AG10803 (cell line): ENCODE measurements around the gene CCDC188.
A peak's percentile ranks its signal among the peaks of the same experiment; 100 is the strongest.

Experiments
- DNase-seq: peaks from one replicate; pipeline ENCODE4 v3.0.0; 2010; ENCODE audit warnings: low read depth
- H3K4me3 ChIP-seq: 2 replicates; pipeline ENCODE4 v1.5.1; 2011; ENCODE audit warnings: mild to moderate bottlenecking, low read length, control low read depth
- CTCF ChIP-seq: conservative IDR thresholded peaks from 2 replicates; pipeline ENCODE4 v1.5.1; 2011; ENCODE audit warnings: mild to moderate bottlenecking, low read length, control low read depth, inconsistent platforms

The CCDC188 gene

GRCh38 chr22:20128902-20129746, 21.7 kb downstream of the CCDC188 start:
- peak; percentile 37 for DNase-seq
- no peak overlapping the region for H3K4me3 ChIP-seq
- peak; percentile 51 for TF ChIP-seq CTCF

GRCh38 chr22:20128619-20128901, 22.3 kb downstream of the CCDC188 start:
- no peak for TF ChIP-seq CTCF
- DNase-seq = no peak

GRCh38 chr22:20127869-20128618, 22.8 kb downstream of the CCDC188 start:
- no peak for TF ChIP-seq CTCF
- H3K4me3 ChIP-seq = no peak overlapping the region
- no peak for DNase-seq

More at GRCh38 chr22:20128619-20128901, 22.3 kb downstream of the CCDC188 start:
- no peak overlapping the region for H3K4me3 ChIP-seq

GRCh38 chr22:20127318-20127868, 23.5 kb downstream of the CCDC188 start:
- no peak for DNase-seq
- H3K4me3 ChIP-seq = no peak overlapping the region
- TF ChIP-seq CTCF = no peak

DNA sequence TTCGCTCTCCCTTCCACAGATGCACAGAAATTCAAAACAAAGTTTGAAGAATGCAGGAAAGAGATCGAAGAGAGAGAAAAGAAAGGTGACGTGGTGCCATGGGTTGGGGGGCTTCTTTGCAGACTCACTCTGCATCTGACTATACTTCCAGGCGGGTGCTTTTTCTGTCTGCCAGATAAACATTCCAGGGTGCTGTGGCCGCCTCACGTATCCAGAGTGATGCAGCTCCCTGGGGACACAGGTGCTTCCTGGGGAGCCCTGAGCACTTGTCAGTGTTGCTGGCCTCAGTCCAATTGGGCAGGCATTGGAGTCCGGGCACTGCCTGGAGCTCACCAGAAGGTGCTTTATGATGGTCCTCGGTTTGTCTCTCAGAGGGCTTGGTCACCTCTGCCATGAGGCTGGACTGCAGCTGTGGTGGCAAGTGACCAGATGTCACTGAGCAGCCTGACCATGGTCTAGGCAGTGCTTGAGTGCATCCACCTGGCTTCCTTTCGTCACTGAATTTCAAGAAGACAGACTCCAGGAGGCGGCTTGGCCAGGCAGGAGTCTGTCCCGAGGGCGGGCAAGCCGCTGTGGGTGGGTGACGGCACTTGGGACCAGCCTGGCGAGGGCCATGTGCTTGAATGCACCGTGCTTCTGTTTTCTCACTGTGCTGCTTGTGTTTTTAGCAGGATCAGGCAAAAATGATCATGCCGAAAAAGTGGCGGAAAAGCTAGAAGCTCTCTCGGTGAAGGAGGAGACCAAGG, 24.4 kb downstream of the CCDC188 start:
- TF ChIP-seq CTCF = no peak
- no peak overlapping the region for H3K4me3 ChIP-seq
- DNase-seq = no peak

DNA sequence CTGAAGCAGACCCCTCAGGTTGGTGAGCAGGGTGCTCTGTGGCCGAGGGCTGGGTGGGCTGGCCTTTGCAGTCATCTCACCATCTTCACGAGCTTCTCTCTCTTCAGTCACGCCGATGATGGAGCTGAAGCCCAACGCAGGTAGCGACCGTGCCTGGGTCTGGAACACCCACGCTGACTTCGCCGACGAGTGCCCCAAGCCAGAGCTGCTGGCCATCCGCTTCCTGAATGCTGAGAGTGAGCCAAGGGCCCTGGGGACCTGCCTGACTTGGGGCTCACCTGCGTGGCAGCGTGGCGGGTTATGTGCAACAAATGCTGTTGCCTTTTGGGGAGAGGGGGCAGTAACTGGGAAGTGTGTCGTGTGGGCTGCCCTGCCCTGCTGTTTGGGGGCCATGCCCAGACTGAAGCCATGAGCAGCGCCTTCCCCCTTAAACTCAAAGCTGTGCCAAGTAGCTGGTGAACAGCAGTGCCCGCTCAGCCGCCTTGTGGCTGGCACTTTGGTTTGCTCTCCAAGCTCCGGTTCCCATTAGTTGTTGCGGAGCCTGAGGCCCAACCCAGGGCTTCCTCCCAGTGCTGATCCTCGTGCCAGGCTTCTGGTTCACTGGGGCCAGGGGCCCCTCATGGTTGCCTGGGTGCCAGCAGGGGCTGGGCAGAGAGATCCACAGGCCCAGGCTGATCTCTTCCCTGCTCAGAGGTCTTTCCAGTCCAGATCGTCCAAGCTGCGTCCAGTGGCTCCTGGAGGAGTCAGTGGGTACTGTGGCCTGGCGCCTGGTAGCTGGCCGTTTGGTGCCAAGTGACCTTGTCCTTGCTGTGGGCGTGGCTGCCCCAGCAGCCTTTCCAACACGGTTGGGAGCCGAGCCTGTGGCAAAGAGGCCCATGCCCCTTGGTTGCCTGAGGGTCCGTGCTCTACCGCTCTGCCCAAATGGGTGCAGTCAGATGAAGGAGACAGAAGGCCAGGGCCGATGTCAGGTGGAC, 25.4 kb downstream of the CCDC188 start:
- TF ChIP-seq CTCF = no peak
- H3K4me3 ChIP-seq = no peak overlapping the region
- no peak for DNase-seq
